Sigmoid colon (tissue), 7 donors: Measurements from ENCODE around the gene GOLGA6L7. TPM values are rescaled to one million over a fixed set of nuclear protein-coding genes. Genes with fewer than 3 reads are reported as not detected.
"Not testable (repeated sequence)": the region's sequence is repeated elsewhere in the genome, so short reads cannot be mapped to it uniquely, and the experiment has no call there.

ENCODE experiments used
- DNase-seq: peaks from one replicate; pipeline ENCODE4 v3.0.0-alpha.2; 2019
- H3K27ac ChIP-seq, 4 donors: fragments of 200-600 bp; sonication (generic); one replicate each; pipeline ENCODE4 v1.5.1; 2016 to 2019; ENCODE audit warnings: mild to moderate bottlenecking in 1 of 4
- H3K27me3 ChIP-seq, 3 donors: fragments of 200-600 bp; sonication (generic); one replicate each; pipeline ENCODE4 v1.5.1; 2019; ENCODE audit warnings: mild to moderate bottlenecking in 1 of 3
- H3K36me3 ChIP-seq, 4 donors: fragments of 200-600 bp; sonication (generic); one replicate each; pipeline ENCODE4 v1.5.1; 2016 to 2019
- H3K4me1 ChIP-seq, 4 donors: fragments of 200-600 bp; sonication (generic); one replicate each; pipeline ENCODE4 v1.5.1; 2017 to 2019
- H3K4me3 ChIP-seq, 4 donors: fragments of 200-600 bp; sonication (generic); one replicate each; pipeline ENCODE4 v1.5.1; 2017 to 2019; ENCODE audit warnings: mild to moderate bottlenecking in 2 of 4, moderate library complexity in 1 of 4
- H3K9me3 ChIP-seq, 4 donors: fragments of 200-600 bp in 3 of 4; sonication (generic) in 3 of 4; one replicate each; pipeline versions ENCODE4 v1.5.1 to v1.6.1; 2013 to 2019
- EP300 ChIP-seq, 4 donors: sonication (generic); formaldehyde crosslinking; IDR thresholded peaks; one replicate each; pipeline ENCODE4 v1.6.1; 2017; ENCODE audit warnings: antibody characterized with exemption in 4 of 4
- POLR2A ChIP-seq, 2 donors: fragments of 450-650 bp; IDR thresholded peaks; one replicate each; pipeline ENCODE4 v1.6.1; 2016; ENCODE audit warnings: antibody characterized with exemption in 2 of 2, mild to moderate bottlenecking in 2 of 2, moderate library complexity in 2 of 2
- POLR2AphosphoS5 ChIP-seq, 4 donors: sonication (generic); formaldehyde crosslinking; IDR thresholded peaks; one replicate each; pipeline ENCODE4 v1.6.1; 2017; ENCODE audit warnings: antibody characterized with exemption in 4 of 4
- WGBS, 2 donors: extraction: QIAGEN DNeasy Blood & Tissue Kit; methylation state at CpG; one replicate each; pipeline ENCODE4 v1.1.7; 2013; 5-methylcytosine and 5-hydroxymethylcytosine counted together
- intact Hi-C: fragments of 100-400 bp; cut with DNase I; formaldehyde crosslinking; loops from one replicate; pipeline ENCODE4 v1.15.1; 2023
- polyA plus RNA-seq, 3 donors: library from polyadenylated mRNA; stranded (reverse); fragments of 200-250 nt; gene quantifications; one replicate each; pipeline ENCODE4 v1.2.3, GENCODE V29; 2013
- total RNA-seq, 4 donors: library from RNA; depleted of rRNA; stranded (reverse); fragments of >200 nt; gene quantifications; one replicate each; pipeline ENCODE4 v1.1.0, GENCODE V29; 2016
- TF ChIP-seq, protein P1 (sequence below), 4 experiments: fragments of 450-650 bp in 3 of 4; fragments of 200-600 bp in 1 of 4; IDR thresholded peaks; one replicate each; pipeline ENCODE4 v1.5.1; 2016 to 2019; ENCODE audit warnings: antibody characterized with exemption in 4 of 4, mild to moderate bottlenecking in 3 of 4, moderate library complexity in 2 of 4
- donor health status: healthy with polysubstance abuse.
- donor health status: Bipolar disorder and iron deficiency.
- donor health status: healthy.

GOLGA6L7 gene, protein sequence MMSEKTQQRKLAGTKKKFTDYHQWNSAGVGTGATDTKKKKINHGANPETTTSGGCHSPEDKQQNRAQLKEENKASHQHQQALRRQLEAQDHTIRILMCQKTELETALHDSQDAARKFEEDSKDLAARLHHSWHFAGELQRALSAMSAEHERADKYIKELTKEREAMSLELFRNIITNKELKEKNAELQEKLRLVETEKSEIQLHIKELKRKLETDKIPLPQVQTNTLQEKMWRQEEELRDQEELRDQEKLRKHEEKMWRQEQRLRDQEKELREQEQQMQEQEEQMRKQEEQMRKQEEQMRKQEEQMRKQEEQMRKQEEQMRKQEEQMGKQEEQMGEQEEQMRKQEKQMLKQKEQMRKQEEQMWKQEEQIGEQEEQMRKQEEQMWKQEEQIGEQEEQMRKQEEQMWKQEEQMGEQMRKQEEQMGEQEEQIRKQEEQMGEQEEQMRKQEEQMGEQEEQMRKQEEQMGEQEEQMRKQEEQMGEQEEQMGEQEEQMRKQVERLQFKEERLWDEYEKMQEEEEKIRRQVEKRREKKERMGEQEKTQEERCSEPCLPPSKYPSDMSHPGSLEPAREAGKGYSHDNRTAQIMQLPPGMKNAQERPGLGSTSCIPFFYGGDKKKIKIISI
- total RNA-seq (not detected), polyA plus RNA-seq (under 1 TPM in 1 of 3 donors, not detected in 2; 0.60 TPM)

DNA sequence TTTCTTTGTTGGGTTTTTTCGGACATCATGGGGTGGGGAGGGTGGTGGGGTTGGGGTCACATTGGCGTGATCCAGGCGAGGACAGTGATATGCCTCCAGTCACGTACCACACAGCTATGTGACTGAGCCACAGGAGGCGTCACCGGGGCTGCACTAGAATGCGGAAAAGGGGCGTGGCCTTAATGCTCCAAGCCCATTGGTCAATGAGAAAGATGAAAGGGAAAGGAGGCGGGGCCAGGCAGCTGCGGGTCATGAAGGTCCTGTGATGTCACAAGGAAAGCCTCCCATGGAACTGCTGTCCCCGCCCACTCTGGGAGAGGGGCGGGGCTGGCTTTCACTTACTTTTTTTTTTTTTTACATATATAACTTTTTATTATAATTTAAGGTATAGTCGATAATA, at the start of gene GOLGA6L7:
GOLGA6L7 (minus strand) TSS at position 124 of the 400 bp plus-strand sequence; CDS start at position 29, 95 bp downstream.
- H3K4me1 ChIP-seq, H3K36me3 ChIP-seq, H3K4me3 ChIP-seq, H3K9me3 ChIP-seq, DNase-seq, H3K27ac ChIP-seq, intact Hi-C loops, H3K27me3 ChIP-seq: not testable (repeated sequence)
- WGBS, 2 donors: 95 to 96% methylated on average over 13 of the region's 13 CpGs

DNA sequence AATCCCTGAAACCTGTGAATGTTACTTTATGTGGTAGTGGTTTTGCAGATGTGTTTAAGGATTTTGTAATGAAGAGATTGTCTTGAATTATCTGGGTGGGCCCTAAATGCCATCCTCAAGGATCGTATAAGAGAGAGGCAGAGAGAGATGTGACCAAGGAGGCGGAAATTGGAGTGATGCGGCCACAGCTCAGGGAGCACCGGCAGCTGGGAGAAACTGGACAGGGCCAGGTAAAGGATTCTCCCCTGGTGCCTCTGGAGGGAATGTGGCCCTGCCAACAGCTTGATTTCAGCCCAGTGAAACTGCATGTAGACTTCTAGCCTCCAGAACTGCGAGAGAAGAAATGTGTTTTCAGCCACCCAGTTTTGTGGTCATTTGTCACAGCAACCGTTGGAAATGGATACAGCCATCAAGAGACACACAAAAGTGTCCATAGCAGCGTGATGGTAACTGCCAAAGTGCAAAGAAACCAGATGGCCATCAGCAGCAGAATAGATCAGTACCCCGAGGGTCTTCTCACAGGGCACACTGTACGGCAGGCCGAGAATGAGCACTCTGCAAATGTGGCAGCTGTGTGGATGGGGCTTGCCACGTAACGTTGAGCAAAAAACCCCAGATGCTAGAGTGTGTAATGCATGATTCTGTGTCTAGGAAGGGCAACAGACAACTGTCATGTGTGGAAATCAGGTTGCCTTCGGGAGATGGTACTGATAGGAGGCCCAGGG, 49.6 kb upstream of the GOLGA6L7 start:
- intact Hi-C loops: no loop called here
- no peaks in the 10 kb centered on the region for H3K36me3 ChIP-seq
- H3K27ac ChIP-seq: no peak overlapping the region
- 81 to 87% methylated on average over 13 of the region's 13 CpGs for WGBS, 2 donors
- DNase-seq: no peak
- H3K27me3 ChIP-seq: no peaks in the 10 kb centered on the region
- no peaks in the 10 kb centered on the region for H3K9me3 ChIP-seq
- H3K4me3 ChIP-seq: no peak overlapping the region
- TF ChIP-seq POLR2A (IDR thresholded peaks at IDR 0.05): no peak
- TF ChIP-seq, protein P1, sequence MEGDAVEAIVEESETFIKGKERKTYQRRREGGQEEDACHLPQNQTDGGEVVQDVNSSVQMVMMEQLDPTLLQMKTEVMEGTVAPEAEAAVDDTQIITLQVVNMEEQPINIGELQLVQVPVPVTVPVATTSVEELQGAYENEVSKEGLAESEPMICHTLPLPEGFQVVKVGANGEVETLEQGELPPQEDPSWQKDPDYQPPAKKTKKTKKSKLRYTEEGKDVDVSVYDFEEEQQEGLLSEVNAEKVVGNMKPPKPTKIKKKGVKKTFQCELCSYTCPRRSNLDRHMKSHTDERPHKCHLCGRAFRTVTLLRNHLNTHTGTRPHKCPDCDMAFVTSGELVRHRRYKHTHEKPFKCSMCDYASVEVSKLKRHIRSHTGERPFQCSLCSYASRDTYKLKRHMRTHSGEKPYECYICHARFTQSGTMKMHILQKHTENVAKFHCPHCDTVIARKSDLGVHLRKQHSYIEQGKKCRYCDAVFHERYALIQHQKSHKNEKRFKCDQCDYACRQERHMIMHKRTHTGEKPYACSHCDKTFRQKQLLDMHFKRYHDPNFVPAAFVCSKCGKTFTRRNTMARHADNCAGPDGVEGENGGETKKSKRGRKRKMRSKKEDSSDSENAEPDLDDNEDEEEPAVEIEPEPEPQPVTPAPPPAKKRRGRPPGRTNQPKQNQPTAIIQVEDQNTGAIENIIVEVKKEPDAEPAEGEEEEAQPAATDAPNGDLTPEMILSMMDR (IDR thresholded peaks at IDR 0.05): no peak
- H3K4me1 ChIP-seq: no peaks in the 10 kb centered on the region

DNA sequence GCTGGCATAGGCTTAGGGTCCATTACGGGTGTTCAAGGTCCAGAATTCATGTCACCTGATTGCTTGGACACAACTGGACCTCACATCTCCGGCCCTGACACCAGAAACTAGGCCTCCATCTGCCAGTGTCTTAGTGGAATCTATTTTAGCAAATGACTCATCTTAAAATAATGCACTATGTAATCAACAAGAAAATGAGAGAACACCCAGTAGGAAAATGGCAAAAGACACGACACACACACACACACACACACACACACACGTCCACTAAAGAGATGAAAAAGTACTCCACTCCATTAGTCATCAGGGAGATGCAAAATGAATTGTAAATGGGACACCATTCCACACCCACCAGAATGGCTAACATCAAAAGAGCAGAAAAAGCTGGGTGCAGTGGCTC, 48.5 kb upstream of the GOLGA6L7 start:
- H3K27me3 ChIP-seq: no peaks in the 10 kb centered on the region
- H3K27ac ChIP-seq: no peak overlapping the region
- 76 to 77% methylated on average over 4 of the region's 4 CpGs for WGBS, 2 donors
- H3K4me1 ChIP-seq: no peaks in the 10 kb centered on the region
- no peak for DNase-seq
- intact Hi-C loops: no loop called here
- H3K36me3 ChIP-seq: no peaks in the 10 kb centered on the region
- no peak overlapping the region for H3K4me3 ChIP-seq
- TF ChIP-seq EP300 (IDR thresholded peaks at IDR 0.05) (no peak), POLR2A (IDR thresholded peaks at IDR 0.05) (no peak)
- no peaks in the 10 kb centered on the region for H3K9me3 ChIP-seq

DNA sequence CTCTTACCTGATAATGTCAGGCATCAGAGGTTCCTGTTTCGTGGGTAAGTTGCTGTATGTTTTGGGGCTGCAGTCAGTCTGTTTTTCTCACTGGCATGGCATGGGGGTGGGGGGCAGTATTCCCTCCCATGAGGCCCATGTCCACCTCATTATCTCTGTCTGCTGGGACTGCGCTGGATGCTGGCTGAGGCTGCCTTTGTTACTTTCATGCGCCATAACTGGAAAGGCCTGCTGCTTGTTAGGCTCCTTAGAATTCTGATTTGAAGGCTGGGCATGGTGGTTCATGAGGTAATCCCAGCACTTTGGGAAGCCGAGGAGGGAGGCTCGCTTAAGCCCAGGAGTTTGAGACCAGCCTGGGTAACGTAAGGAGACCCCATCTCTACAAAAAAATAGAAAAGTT, 47.1 kb upstream of the GOLGA6L7 start:
- no peak for TF ChIP-seq POLR2AphosphoS5 (IDR thresholded peaks at IDR 0.05)
- TF ChIP-seq EP300 (IDR thresholded peaks at IDR 0.05): no peak
- no peak for TF ChIP-seq POLR2A (IDR thresholded peaks at IDR 0.05)
- TF ChIP-seq, protein P1 (IDR thresholded peaks at IDR 0.05): no peak
- 82 to 85% methylated on average over 6 of the region's 6 CpGs for WGBS, 2 donors
- intact Hi-C loops: no loop called here

DNA sequence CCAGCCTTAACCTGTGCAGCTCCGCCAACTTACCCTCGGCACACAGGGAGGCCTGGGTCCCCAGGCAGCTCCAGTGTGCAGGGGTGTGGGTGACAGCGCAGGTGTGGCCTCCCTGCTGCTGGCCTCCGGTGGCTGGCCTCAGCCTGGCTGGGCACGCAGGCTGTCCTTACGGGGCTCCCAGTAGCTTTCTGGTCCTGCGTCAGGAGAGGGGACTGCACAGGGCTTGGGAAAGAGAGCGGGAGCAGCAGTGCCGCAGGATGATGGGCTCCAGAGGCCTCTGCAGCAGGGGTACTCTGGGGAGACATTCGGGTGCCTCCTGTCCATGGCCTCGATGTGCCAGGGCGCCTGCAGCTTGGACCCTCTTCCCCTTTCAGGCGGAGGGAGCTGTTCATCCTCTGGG, 46.7 kb upstream of the GOLGA6L7 start:
- Histone ChIP-seq H3K36me3 (no peaks in the 10 kb centered on the region), H3K27me3 (no peaks in the 10 kb centered on the region), H3K4me1 (no peaks in the 10 kb centered on the region), H3K9me3 (no peaks in the 10 kb centered on the region), H3K4me3 (no peak overlapping the region), H3K27ac (no peak overlapping the region)
- peak; percentile 54 for DNase-seq
- intact Hi-C loops: no loop called here
- TF ChIP-seq POLR2A (IDR thresholded peaks at IDR 0.05) (no peak), POLR2AphosphoS5 (IDR thresholded peaks at IDR 0.05) (no peak), EP300 (IDR thresholded peaks at IDR 0.05) (no peak)
- TF ChIP-seq, protein P1 (IDR thresholded peaks at IDR 0.05): no peak
- WGBS, 2 donors: 91 to 92% methylated on average over 13 of the region's 13 CpGs

More for the DNA sequence above, 47.1 kb upstream of the GOLGA6L7 start:
- Histone ChIP-seq H3K4me3 (no peak overlapping the region), H3K9me3 (no peaks in the 10 kb centered on the region), H3K4me1 (no peaks in the 10 kb centered on the region), H3K27me3 (no peaks in the 10 kb centered on the region), H3K36me3 (no peaks in the 10 kb centered on the region), H3K27ac (no peak overlapping the region)
- no peak for DNase-seq
